Stimulated activated CD4-positive, alpha-beta T cell treated with anti-CD3 and anti-CD28 coated beads, Interleukin-2, amount 100 ng/mL, for 48 hours (primary cell): ENCODE data around the gene SULF2.

ENCODE experiments used
- DNase-seq, 2 donors: peaks; one replicate each; pipeline ENCODE4 v3.0.0-alpha.2; 2020

SULF2 gene

DNA sequence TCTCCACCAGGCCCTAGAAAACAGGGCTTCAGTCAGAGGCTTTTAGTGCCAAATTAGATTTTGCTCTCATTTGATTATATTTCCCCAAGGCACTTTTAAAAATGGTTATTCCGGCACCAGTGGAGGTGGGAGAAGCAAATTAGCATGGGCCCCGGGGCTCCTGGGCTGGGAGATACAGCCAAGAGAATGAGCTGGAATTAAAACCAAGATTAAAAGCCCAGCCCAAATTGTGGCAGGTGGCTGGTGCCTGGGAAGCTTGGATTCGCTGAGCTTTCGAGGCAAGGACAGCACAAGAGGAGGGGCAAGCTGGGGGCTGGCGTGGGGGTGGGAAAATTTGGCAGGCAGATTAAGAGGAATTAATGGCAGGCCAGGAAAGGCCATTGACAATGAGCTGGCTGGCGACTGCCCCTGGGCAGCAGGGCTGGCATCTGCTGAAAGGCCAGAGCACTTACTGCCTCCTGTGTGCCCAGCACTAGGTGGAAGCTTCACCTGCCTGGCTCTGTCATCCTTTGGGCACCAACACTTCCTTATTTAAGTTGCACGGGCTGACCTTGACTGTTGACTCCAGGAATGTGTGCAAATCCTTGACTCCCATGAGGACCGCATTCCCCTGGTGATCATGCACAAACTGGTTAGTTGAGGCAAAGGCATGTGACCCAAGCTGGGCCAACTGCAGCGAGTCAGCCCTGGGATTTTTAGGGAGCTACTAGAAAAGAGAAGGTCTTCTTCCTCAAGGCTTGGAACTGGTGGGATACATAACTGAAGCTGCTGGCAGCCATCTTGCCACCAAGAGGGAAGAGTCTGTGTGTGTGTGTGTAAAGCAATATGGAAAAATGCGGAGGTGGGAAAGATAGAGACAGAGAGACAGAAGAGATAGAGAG is 76.1 kb downstream of the SULF2 start:
- DNase-seq, result no peak

GRCh38 chr20:47708140-47708807 is 77.0 kb downstream of the SULF2 start:
- no peak for DNase-seq

DNA sequence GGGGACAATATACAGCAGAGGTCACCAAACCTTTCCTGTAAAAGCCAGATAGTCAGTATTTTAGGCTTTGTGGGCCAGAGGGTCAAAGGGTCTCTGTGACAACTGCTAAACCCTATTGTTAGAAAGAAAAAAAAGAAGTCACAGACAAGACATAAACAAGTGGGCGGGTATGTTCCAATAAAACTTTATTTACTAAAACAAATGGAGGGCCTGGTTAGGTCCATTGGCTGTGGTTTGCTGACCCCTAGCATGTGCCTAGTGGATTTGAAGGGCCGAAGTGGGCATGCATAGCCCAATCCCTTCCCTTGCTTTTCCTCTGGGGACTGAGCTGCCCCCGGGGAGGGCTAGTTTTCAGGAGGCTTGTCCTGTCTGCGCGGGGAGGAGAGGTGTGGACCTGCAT is 78.9 kb downstream of the SULF2 start:
- DNase-seq, result no peak

DNA sequence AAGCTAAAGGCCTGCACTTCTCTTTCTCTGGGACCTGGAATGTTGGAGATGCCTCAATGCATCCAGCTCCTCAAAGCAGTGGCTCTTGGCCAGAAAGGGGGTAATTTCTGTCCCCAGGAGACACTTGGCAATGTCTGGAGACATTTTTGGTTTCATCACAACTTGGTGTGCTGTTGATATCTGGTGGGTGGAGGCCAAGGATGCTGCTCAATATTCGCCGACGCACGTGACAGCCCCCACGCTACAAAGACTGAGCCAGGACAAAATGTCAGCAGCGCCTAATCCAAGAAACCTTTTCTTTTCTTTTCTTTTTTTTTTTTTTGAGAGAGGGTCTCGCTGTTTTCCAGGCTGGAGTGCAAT is 79.8 kb downstream of the SULF2 start:
- no peak for DNase-seq

DNA sequence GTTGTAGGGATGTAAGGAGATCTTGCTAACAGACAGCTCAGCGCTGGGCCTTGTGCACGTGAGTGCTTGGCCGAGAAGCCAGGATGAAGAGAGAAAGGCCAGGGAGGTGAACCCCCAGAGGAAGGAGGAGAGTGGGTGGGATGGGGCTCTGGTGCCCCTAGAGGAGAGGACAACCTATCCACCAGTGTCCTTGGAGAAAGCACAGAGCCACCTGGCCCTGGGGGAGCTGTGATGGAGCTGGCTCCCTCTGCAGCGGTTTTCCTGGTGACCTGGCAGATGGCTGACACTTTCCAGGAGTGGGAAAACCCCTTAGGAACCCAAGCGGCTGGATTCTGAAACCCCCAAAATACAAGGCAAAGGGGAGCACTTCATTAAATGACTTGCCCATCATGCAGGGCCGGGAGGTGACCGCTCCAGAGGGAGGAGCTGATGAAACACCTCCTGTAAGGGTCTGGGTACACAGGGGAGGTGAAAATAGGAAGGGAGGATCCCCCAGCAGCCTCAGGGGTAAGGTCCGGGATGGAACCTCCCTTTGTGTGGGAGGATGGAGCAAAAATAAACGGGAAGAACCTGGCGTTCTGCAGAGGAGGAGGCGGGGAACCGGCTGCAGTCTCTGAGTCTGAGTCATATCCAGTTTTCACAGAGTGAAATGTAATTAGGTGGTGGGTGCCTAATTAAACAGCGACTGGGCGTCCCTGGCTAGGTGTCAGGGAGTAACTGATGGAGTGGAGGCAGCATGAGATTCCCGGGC is 80.4 kb downstream of the SULF2 start:
- DNase-seq, result no peak

DNA sequence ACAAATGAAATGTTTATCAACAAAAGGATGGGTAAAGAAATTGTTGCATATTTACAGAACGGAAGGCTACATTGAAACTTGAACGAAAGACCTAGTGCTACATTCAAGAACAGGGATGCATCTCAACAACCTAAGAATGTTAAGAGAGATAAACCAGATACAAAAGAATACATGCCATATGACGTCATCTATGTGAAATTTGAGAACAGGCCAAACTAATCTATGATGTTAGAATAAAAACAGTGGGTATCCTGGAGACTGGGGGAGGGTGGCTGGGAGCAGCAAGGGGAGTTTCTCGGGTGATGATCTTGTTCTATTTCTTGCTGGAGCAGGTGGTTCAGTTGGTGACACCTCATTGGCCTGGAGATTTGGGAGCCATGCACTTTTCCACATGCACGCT is 81.5 kb downstream of the SULF2 start:
- no peak for DNase-seq

GRCh38 chr20:47701612-47702011 is 83.7 kb downstream of the SULF2 start:
- no peak for DNase-seq

DNA sequence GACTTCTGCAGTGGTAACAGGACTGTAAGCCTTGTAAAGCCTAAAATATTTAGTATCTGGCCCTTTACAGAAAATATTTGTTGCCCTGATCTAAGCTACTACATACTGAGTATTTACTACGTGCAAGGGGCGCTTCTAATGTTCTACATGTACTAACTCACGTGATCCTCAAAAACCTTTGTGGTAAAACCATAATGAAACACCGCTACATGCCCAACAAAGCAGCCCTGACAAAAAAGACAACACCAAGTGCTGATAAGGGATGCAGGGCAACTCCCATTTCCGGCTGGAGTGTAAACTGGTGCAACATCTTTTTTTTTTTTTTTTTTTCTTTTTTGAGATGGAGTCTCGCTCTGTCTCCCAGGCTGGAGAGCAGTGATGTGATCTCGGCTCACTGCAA is 85.0 kb downstream of the SULF2 start:
- DNase-seq, result no peak

DNA sequence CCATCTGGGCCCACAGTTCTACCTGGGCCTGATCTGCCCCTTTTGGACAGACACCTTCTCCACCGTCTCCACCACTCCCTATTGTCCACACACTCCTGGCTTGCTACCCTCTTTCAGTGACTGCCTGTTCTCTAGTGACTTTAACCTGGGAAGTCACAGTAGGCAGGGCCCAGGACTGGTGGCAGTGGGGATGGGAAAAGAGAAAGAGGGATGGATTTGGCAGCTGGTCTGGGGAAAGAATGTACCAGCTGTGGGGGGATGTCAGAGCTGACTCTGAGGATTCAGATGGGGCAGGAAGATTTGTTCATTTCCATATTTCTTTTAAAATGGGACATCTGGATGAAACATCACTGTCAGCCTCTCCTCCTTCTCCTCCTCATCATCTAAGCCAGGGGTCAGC is 85.5 kb downstream of the SULF2 start:
- DNase-seq, result no peak

DNA sequence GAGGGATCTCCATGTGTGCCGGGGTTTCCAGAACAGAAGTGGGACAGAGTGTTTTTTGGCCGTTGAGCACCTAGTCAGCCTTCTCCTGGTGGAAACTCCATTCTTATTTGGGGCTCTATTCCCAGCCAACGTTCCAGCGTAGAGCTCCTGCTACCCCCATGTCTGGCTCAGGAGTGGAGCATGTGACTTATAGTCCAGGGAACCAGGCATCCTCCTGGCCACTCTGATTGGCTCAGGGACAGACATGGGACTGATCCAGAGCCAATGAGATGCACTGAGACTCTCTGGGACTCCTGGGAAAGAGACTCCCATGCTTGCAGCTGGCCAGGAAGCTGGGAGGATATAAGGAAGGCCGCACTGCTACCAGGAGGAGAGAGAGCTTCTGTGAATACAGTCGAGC is 87.1 kb downstream of the SULF2 start:
- no peak for DNase-seq

DNA sequence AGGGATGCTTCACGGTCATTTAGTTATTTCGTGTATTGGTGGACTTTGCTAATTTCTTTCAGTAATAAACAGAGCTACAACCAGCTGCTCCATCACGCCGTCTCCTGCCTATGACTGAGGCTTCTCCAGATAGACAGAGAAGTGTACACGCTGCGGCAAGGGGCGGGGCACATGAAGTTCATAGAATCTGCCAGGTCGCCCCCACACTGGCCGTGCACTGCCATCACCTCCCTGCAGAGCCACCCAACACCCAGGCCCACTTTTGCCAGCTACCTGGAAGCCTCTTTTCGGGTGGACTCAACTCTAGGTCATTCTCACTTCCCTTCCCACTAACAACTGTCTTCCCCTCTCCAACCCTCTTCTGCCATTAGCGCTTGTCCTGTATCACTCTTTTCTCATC is 88.4 kb downstream of the SULF2 start:
- DNase-seq, result no peak

DNA sequence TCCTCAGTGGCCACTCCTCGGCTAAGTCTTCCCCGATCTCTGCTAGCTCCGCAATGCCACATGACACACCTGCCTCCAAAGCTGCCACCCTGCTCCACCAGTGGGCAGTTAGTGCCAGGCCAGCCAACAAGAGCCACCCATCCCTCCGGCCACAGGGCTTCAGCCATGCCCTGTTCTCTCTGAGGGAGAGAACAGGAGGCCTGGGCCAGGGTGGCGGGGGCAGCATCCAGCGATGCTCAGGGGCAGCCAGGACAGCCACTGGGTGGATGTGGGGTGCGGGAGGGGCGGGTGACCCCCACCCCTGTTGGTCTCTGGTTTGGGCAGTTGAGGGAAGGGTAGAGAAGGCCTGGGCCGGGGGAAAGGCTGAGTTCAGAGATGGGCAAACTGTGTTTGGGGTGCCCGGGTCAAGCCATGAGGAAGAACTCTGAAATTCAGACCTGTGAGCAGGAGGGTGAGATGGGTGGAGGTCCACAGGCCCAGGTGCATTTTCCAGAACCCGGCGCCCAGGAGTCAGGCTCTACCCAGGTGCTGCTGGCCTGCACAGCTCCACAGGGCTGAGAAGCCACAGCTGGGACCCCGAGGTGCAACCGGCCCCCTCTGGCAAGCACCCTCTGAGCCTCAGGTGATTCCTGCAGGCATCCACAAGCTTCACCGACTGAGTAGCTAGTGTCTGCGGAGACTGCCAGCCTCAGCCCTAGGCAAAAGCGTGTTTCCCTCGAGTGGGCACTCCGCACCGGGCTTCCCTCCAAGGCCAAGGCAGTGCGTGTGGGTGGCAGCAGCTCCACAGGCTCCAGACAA is 91.1 kb downstream of the SULF2 start:
- DNase-seq, result no peak

DNA sequence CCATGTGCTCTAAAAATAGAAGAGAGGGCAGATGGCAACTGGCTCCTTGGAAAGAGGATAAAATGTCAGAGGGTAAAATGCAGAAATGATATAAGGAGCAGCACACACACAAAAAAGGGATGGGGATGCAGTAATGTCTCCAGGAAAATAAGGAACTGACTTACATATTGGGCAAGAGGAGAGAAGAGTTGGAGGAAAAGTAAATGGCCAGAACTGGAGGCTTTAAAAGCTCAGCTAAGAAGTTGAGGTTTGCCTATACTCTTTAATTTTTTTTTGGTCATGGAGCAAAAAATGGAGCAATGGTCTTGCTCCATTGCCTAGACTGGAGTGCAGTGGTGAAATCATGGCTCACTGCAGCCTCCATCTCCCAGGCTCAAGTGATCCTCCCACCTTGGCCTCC is 93.7 kb downstream of the SULF2 start:
- DNase-seq, result no peak

- no peak for DNase-seq
Observed at GRCh38 chr20:47689731-47690130, 95.5 kb downstream of the SULF2 start.

DNA sequence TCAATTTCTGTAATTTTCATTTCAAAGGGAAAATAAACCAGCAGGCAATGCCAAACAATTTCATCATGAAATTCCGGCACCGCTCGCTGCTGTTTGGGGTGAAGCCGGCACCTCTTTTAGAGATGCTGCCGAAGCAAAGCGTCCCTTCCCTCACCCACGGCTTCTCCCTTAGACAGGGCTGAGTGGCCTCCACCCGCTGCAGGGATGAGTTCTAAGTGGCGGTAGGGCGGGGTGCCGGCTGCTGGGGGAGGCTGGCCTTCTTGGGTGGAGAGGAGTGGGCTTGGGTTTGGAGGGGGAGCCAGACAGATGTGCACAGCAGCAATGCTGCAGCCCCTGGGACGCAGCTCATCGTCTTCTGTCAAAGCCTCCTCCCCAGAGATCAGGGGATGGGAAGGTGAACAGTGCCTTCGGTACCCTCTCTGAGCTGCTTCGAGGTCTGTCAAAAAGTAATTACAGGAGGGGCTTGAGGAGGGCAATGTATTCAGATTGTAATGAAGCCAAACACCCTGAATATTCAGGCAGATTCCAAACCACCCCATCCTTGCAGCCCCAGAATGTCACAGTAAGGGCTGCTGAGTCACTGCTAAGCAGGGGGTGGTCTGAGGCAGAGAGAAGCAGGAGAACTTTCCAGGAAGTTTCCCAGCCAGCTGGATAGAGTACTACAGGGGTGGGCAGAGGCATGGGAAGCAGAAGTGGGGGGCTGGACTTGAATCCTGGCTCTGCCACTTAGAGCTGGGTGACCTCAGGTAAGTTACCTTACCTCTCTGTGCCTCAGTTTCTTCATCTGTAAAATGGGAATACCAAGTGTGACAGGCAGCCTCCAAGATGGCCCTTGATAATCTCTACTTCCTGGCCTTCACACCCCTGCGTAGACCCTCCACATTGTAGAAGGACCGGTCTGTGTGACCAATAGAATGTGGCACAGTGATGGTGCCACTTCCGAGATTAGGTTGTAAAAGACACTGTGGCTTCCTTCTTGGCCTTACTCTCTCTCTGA is 96.6 kb downstream of the SULF2 start:
- DNase-seq, result no peak

GRCh38 chr20:47687095-47687987 is 97.9 kb downstream of the SULF2 start:
- no peak for DNase-seq

DNA sequence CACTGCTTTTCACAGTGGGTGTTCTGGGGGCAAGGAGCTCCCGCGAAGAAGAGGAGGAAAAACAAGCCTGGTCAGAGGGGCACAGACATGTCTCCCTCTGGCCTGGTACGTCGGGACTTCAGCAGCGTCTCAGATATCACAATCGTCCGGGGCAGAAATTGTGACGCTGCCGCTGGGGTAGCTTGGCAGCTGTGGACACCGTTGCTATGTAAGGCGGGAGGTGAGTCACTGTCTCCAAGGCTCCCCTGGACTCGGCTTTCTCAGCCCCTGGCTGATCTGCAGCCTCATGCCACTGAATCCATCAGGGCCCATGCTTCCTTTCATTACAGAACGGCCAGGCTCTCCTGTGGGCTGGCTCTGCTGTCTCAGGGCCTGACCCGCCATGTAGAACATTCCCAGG is 98.7 kb downstream of the SULF2 start:
- no peak for DNase-seq

- no peak for DNase-seq
Observed at GRCh38 chr20:47684306-47685080, 100.8 kb downstream of the SULF2 start.

- no peak for DNase-seq
Observed at GRCh38 chr20:47682916-47683315, 102.4 kb downstream of the SULF2 start.
